GM12891 (cell line): ENCODE measurements around the gene ANKRD34B.

Experiments
- POLR2A ChIP-seq: IDR thresholded peaks from 2 replicates; pipeline ENCODE4 v1.6.1; 2011; ENCODE audit warnings: low read depth, low read length, control low read depth
- POLR2AphosphoS5 ChIP-seq: IDR thresholded peaks from 2 replicates; pipeline ENCODE4 v1.6.1; 2011; ENCODE audit warnings: low read depth, low read length, control low read depth

DNA sequence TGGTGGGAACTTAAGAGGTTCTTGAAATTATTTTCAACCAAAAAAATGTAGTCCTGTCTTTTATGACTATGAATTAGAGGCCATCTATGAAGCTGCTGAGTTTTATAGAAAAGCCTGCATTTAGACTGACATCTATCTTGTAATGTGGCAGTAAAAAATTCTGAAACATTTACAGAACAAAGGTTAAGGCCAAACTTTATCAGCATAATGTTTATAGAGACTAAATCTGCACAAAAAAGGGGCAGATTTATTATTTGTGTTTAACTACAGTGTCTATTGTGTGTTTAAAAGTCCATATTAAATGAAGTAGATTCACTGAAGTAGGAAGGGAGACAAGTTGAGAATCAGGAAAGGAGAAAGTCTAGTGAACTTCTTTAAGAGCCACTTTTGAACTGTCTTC, 37.3 kb upstream of the ANKRD34B start:
- no peak for TF ChIP-seq POLR2AphosphoS5
- no peak for TF ChIP-seq POLR2A
